Neural cell (in vitro differentiated cells): ENCODE data around the gene NAP1L1.

Source experiments
- CTCF ChIP-seq: fragments of 450-650 bp; IDR thresholded peaks from 2 replicates; pipeline ENCODE4 v1.5.1; 2014; ENCODE audit warnings: antibody characterized with exemption, mild to moderate bottlenecking, moderate library complexity; ENCODE audit not compliant: poor library complexity, severe bottlenecking
- EP300 ChIP-seq: fragments of 450-650 bp; conservative IDR thresholded peaks from 2 replicates; pipeline ENCODE4 v1.6.1; 2014; ENCODE audit warnings: antibody characterized with exemption, mild to moderate bottlenecking, moderate library complexity; ENCODE audit not compliant: poor library complexity, severe bottlenecking
- EZH2 ChIP-seq: fragments of 200-600, 300-800 bp; shearing (Covaris generic), sonication (generic); IDR thresholded peaks from 2 replicates; pipeline ENCODE4 v1.6.1; 2014; ENCODE audit warnings: antibody characterized with exemption, low read length, borderline replicate concordance, mild to moderate bottlenecking; ENCODE audit not compliant: insufficient read depth, poor library complexity, severe bottlenecking
- POLR2AphosphoS5 ChIP-seq: IDR thresholded peaks from 2 replicates; pipeline ENCODE4 v1.6.1; 2012
- REST ChIP-seq: IDR thresholded peaks from 2 replicates; pipeline ENCODE4 v1.6.1; 2012; ENCODE audit warnings: borderline replicate concordance
- SMC3 ChIP-seq: fragments of 450-650 bp; conservative IDR thresholded peaks from 2 replicates; pipeline ENCODE4 v1.6.1; 2014; ENCODE audit warnings: antibody characterized with exemption, mild to moderate bottlenecking, moderate library complexity; ENCODE audit not compliant: poor library complexity
- TAF1 ChIP-seq: IDR thresholded peaks from 2 replicates; pipeline ENCODE4 v1.6.1; 2012; ENCODE audit warnings: low read depth

GRCh38 chr12:76103958-76104357, 19.5 kb upstream of the NAP1L1 start:
- TF ChIP-seq POLR2AphosphoS5 (no peak), CTCF (no peak), TAF1 (no peak), EP300 (no peak), SMC3 (no peak), EZH2 (no peak), REST (no peak)
